ELF-1 (cell line): ENCODE results near the gene OSBPL9.
A peak's percentile ranks its signal among the peaks of the same experiment; 100 is the strongest.

Experiments
- DNase-seq: peaks from one replicate; pipeline ENCODE4 v3.0.0-alpha.2; 2016; ENCODE audit warnings: low read depth, low spot score

The OSBPL9 gene, protein sequence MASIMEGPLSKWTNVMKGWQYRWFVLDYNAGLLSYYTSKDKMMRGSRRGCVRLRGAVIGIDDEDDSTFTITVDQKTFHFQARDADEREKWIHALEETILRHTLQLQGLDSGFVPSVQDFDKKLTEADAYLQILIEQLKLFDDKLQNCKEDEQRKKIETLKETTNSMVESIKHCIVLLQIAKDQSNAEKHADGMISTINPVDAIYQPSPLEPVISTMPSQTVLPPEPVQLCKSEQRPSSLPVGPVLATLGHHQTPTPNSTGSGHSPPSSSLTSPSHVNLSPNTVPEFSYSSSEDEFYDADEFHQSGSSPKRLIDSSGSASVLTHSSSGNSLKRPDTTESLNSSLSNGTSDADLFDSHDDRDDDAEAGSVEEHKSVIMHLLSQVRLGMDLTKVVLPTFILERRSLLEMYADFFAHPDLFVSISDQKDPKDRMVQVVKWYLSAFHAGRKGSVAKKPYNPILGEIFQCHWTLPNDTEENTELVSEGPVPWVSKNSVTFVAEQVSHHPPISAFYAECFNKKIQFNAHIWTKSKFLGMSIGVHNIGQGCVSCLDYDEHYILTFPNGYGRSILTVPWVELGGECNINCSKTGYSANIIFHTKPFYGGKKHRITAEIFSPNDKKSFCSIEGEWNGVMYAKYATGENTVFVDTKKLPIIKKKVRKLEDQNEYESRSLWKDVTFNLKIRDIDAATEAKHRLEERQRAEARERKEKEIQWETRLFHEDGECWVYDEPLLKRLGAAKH

DNA sequence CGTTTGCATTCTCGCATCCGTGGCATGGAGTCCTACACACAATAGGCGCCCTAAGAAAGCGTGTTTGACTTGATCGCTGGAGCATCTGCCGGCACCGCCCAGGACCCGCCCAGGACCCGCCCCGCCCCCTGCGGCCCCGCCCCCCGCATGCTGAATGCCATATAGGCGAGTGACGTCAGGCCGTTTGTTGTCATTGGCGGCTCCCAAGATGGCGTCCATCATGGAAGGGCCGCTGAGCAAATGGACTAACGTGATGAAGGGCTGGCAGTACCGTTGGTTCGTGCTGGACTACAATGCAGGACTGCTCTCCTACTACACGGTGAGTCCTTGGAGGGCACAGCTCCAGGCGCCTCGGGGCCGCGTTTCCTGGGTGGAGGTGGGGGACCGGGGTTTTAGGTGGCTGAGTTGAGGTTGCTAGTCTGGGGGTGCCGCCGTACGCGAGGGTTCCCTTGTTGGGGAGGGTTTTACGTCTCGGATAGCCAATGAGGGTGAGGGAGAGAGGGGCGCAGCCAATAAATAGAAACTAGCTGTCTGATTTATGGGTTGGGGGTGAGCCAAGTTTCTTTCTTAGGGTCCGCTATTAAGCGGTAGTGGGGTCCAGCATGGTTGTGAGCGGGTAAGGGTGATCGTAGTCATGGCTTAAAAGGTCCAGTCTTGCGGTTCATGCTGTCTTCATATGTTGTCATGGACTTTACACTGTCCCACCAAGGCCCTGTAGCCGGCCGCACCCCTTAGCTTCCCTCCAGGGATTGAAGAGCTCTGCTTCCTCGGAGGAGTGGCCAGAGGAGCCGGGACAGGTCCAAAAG lies at the start of gene OSBPL9:
TSS of gene OSBPL9 (plus strand) at position 190 of the 806 bp plus-strand sequence. CDS start at position 209, 19 bp downstream.
- DNase-seq: peak; percentile 82

DNA sequence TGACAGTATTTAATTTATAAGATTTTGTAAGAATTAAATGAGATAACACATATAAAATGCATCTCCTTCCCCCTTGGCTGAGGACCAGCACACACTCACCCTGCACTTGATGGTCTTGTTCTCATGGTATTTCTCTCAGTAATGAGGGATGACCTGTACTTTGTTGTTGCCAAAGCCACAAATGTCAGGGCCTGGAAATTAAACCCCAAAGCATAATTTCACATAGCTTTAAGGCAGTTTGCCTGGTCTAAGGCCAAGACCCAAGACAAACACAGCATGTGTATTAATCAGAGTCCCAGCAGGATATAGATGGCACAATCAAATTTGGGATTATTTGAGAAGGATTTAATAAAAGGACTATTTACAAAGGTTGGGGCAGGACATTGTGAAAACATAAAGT lies 49.2 kb upstream of the OSBPL9 start:
- DNase-seq: no peak

DNA sequence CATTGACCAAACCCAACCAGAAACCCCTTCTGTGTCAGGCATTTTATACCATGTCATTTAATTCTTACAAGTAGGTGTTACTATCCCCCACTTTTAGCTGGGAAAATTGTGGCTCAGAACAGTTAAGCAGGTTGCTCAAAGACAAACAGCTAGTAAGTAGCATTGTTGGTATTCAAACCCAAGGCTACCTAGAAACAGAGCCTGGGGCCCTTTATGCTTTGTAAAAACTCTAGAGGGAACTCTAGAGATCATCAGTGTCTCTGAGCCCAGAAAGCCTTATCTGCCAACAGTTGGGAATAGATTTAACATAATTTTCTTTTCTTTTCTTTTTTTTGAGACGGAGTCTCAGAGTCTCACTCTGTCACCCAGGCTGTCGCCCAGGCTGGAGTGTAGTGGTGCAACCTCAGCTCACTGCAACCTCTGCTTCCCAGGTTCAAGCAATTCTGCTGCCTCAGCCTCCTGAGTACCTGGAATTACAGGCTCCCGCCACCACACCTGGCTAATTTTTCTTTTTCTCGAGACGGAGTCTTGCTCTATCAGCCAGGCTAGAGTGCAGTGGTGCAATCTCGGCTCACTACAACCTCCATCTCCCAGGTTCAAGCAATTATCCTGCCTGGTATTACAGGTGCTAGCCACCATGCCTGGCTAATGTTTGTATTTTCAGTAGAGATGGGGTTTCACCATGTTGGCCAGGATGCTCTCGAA lies 48.5 kb upstream of the OSBPL9 start:
- peak; percentile 18 for DNase-seq

DNA sequence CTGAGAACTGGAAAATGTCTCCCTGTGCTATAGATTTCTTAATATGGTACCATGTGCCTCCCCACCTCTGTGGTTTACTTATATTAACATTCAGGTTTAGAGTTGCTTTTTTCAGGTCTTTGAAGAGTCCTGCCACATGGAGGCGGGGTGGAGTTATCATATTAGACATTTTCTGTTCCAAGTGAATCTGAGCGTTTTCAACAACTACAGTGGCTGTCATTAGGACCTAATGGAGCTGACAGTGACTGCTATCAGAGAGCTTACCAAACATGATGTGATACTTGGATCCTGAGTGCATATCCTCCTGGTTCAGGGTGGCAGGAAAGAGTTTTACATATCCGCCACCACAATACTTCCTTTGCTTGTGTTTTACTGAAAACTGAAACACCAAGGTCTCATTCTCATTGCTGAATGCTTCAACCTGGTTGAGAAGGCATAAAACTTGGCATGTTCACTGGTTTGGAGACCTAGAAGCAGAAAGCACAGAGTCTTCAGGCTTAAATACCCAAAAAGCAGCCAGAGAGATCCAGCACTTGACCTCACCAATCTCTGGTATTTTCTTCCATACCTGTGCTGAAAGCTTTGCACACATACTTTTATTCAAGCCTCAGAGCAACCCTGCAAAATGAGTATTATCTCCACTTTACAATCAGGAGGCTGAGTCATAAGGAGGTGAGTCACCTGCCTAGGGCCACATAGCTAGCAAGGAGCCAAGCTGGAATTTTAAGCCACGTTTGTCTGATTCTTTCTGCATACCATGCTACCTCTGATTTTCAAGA lies 47.4 kb upstream of the OSBPL9 start:
- DNase-seq: peak; percentile 81

DNA sequence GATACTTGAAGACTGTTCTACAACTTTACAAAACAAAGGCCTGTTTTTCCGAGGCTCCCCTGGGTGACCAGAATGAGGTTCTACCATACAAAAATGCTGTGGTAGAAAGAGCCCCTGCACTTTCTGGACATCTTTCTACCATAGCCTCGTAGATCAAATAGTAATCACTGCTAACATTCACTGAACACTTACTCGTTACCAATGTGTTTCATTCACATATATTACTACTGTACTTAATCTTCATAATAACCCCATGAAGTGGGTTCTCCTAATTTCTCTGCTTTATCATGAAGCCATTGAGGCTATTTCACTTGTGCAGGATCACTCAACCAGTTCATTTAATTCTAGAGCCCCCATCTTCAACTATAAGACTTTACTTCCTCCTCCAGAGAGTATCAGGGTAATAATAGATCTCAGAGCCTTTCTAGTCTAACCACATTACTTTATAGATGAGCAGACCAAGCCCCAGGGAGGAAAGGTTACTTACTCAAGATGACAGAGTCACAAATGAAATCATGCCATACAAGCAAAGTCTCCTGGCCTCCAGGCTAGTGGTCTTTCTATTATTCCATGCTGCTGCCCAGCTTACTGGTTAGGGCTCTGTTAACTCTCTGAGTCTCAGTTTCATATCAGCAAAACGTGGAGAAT lies 46.7 kb upstream of the OSBPL9 start:
- DNase-seq: no peak

DNA sequence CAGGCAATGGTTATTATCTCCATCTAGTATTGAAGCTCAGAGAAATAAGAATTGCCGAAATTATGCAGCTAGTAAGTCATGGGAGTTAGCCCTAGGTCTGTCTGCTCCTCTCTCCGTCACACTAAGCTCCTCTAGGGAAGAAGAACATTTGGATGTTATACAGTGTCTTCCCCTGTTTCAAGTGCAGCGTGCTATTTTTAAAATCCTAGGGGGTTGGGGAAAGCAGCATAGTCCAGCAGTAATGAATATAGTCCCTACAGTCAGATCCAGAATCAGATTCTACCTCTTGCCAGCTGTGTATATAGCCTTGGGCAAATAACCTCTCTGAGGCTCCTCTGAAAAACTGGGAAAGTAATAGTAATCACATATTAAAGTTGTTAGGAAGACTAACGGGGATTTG lies 44.5 kb upstream of the OSBPL9 start:
- no peak for DNase-seq

DNA sequence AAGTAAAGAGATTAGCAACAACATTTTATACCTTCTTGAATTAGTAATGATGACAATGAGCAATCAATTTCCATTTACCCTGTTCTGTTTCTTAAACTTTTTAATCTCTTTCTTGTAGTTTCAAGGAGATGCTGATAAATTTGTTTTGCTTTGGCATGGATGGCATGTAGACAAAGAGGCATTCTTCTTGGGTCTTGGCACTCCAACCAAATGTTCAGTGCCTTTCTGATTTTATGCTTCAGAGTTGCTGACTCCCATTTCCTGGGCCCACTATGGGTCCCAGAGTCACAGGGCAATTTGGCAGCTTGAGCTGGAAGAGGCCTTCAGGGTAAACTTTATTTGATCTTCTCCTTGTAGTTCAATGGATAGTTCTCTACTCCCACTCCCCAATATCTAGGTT lies 42.1 kb upstream of the OSBPL9 start:
- no peak for DNase-seq

DNA sequence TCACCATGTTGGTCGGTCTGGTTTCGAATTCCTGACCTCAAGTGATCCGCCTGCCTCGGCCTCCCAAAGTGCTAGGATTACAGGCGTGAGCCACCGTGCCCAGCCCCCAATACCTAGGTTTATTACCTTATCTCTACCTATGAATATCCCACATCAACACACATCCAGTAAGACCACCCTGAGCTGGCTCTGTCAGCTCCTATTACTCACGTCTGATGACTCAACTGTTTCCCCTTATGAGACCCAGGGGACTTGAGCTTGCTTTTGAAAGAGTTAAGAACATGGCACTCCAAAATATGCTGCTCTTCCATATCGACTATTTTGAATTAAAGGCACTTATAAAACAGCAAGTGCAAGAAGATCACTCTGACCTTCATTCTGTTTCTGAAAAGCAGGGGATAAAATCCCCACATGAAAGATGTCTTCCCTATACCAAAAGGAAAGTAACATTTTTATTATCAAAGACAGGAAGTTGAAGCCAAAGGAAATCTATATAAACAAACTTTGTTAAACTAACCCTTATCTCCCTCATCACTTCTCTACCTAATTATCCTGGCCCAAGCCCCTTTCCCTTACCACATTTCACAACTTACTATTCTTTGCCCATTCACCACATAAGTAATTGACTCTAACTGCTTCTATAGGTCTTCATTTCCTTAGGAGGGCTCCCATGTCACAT lies 41.3 kb upstream of the OSBPL9 start:
- no peak for DNase-seq

DNA sequence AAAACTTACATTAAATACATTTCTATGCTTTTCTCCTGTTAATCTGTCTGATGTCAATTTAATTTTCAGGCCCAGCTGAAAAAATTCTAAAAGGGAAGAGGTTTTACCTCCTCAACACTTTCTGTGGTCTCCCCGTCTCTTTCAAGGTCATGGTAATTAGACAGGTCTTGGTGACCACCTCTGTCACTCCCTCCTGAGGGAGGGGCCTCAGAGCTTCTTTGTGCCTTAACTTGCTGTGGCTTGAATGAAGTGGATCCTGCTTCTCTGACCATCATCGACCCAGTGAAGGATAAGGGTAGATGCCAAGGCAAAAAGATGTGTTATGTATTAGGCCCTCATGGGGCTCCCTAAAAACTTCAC lies 40.8 kb upstream of the OSBPL9 start:
- no peak for DNase-seq

DNA sequence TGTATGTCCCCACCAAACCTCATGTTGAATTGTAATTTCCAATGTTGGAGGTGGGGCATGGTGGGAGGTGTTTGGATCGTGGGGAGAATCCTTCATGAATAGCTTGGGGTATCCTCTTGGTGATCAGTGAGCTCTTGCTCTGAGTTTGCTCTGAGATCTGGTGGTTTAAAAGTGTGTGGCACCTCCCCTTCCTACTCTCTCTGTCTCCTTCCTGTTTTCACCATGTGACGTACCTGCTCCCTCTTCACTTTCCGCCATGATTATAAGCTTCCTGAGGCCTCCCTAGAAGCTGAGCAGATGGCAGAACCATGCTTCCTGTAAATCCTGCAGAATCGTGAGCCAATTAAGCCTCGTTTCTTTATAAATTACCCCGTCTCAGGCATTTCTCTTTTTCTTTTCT lies 40.0 kb upstream of the OSBPL9 start:
- no peak for DNase-seq

DNA sequence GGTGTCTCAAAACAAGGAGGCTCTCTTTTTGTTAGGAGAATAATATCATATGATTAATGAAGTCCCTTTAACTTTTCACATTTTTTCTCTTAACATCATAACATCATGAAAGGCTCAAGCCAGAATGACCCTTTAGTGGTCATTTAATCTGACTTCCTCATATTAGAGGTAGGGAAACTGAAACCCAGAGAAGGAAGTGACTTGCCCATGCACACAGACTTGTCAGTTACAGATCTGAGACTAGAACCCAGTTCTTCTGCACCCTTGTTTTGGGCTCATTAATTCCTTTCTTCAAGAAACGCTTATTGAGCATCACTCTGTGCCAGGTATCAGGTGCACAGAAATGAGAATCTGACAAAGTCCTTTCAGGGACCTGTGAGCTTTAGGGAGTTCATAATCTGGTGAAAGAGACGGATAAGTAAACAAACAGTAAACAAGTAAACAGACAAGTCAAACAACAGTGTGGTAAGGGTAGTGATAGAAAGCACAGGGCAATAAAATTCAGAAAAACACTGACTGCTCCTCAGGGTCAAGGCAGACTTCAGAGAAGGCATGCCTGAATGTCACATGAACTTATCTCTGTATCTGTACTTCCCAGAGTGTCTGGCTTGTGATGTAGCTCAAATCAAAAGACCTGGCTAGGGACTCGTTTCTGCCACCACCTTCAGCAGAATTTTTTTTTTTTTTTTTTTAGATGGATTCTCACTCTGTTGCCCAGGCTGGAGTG lies 38.3 kb upstream of the OSBPL9 start:
- DNase-seq: no peak

DNA sequence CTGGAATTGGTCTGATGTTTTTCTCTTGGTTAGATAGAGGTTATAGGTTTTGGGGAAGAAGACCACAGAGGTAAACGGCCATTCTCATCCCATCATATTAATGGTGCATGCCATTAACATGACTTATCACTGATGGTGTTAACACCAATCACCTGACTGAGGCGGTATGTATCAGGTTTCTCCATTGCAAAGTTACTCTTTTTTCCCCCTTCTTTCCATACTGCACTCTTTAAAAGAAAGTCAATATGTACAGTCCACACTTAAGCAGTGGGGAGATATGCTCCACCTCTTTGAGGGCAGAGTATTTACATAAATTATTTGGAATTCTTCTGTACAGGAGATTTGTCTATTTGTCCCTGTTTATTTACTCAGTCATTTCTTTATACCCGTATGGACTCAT lies 35.7 kb upstream of the OSBPL9 start:
- no peak for DNase-seq

DNA sequence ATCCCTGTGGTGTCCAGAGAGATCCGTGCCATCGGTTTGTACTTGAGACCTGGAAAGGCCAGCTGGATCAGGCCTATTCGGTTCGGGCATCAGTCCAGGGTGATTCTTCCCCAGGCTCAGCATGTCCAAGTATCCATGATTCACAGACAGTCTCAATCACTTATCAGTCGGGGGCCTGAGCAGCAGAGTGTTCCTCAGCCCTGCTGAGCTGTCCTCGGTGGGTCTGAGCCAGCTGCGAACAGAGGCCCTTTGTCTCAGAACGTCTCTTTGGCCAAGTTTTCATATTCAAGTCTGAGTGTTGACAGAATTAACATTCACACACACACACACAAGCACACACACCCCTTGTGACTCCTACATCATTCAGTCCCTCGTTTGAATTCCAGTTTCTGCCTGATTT lies 33.4 kb upstream of the OSBPL9 start:
- no peak for DNase-seq

DNA sequence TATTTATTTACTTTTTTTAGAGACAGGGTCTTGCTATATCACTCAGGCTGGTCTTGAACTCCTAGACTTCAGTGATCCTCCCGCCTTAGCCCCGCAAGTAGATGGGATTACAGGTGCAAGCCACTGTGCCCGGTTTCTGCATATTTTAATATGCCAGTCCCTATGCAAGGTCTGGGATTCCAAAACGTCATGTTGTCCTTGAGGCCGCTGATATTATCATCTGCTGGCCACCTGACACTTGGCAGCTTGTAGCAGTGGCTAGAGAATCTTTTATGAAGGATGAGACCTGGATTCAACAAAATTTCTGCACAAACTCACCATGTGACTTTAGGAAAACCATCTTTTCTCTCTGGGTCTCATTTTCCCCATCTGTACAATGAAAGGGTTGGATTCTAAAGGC lies 32.9 kb upstream of the OSBPL9 start:
- DNase-seq: no peak

DNA sequence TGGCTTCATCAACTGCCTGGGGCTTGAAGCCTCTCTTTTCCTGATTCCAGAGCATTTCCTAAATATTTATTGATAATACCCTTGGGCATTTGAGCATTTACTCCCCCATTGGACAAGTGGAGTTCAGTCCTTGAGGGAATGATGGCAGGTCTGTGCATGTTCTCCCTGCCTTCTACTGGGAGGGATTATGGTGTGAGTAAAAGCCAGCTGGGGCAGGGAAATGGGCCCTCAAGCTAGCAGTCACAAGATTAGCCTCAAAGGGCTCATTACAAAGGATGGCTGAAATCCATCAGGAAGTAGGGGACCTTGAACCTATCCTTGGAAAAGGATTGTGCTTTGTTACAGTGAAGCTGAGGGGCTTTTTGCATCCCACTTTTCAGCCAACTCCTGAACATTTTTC lies 24.2 kb upstream of the OSBPL9 start:
- no peak for DNase-seq

DNA sequence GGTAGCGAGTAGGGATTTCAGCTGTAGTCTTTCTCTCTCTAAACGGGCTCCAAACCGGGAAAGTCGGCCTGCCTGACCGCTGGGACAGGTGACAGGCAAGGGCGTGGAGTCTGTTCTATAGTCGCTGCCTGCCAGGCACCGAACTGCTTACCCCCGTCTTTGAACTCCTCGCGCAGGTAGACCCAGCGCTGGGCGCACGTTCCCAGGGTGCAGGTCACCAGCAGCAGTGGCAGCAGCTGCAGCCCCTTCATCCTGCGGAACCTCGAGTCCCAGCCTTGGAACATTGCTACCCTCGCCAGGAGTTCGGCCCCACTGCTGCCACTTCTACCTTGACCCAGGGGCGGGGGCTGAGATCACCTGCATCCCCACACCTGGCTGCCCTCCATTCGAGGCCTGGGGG lies 22.2 kb upstream of the OSBPL9 start:
- no peak for DNase-seq

DNA sequence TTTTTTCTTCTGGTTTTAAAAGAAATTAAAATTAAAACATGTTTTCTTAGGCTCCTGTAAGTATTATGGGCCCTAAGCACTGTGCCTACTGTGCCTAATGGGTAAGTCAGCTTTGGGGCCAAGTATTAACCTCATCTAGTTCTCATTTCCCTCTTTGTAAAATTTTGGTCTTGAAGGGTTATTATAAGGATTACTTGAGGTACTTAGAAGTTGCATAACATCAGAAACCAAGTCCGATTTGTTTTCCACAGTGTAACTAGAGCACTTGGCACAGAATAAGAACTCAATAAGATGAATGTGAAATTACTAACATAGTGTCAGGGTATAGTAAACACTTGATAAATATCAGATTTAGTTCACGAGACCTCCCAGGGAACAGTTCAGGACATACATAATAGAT lies 16.4 kb upstream of the OSBPL9 start:
- no peak for DNase-seq

DNA sequence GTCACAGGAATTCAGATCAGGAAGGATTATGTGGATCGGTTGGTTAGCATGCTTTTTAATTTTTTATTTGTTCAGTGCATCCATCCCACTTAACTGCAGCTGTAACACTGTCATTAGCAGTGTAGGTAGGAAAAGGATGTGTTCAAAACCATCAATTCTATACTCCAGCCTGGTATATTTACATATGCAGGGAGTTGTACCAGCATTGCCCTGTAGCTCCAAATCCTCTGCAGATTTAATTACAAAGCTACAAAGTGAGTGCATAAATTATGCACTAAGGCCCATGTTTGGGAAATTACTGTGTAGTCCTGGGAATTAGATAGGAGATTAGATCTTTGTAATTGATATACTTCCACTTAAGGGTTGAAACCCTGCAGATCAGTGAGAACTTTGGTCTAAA lies 15.9 kb upstream of the OSBPL9 start:
- no peak for DNase-seq
